GM23338 (cell line): ENCODE data around the gene GAD1. TPM values are rescaled to one million over a fixed set of nuclear protein-coding genes. Genes with fewer than 3 reads are reported as not detected.

Experiments
- ATAC-seq: fragments of 200-7000 bp; cut with Tn5 transposase; 3 replicates; pipeline ENCODE4 v1.9.1; 2020
- DNase-seq: peaks from one replicate; pipeline ENCODE4 v3.0.0-alpha.2; 2015; ENCODE audit warnings: low spot score
- H2AFZ ChIP-seq: fragments of 200-600 bp; sonication (generic); 2 replicates; pipeline ENCODE4 v1.8.0; 2016; ENCODE audit warnings: antibody characterized with exemption, mild to moderate bottlenecking, moderate library complexity
- H3F3A ChIP-seq: fragments of 200-600 bp; sonication (generic); replicated peaks from 2 replicates; pipeline ENCODE4 v1.8.0; 2017; ENCODE audit warnings: antibody characterized with exemption, mixed run types, low read depth
- H3K27ac ChIP-seq: fragments of 200-600 bp; sonication (generic); 2 replicates; pipeline ENCODE4 v1.6.1; 2016; ENCODE audit warnings: low read depth
- H3K27me3 ChIP-seq: fragments of 200-600 bp; sonication (generic); 2 replicates; pipeline ENCODE4 v1.8.0; 2016; ENCODE audit warnings: mild to moderate bottlenecking, mixed run types, moderate library complexity; ENCODE audit not compliant: insufficient read depth
- H3K36me3 ChIP-seq: fragments of 200-600 bp; sonication (generic); 2 replicates; pipeline ENCODE4 v1.8.0; 2016; ENCODE audit warnings: mild to moderate bottlenecking; ENCODE audit not compliant: insufficient read depth
- H3K4me1 ChIP-seq: fragments of 200-600 bp; sonication (generic); 2 replicates; pipeline ENCODE4 v1.8.0; 2016; ENCODE audit warnings: mild to moderate bottlenecking, moderate library complexity; ENCODE audit not compliant: insufficient read depth
- H3K4me2 ChIP-seq: fragments of 200-600 bp; sonication (generic); 2 replicates; pipeline ENCODE4 v1.7.1; 2017; ENCODE audit warnings: mixed run types
- H3K4me3 ChIP-seq: fragments of 200-600 bp; sonication (generic); 2 replicates; pipeline ENCODE4 v1.6.1; 2016; ENCODE audit warnings: mixed run types
- H3K79me2 ChIP-seq: fragments of 200-600 bp; sonication (generic); replicated peaks from 2 replicates; pipeline ENCODE4 v1.8.0; 2017; ENCODE audit warnings: mild to moderate bottlenecking; ENCODE audit not compliant: insufficient read depth
- H3K9me2 ChIP-seq: fragments of 200-600 bp; sonication (generic); 2 replicates; pipeline ENCODE4 v1.8.0; 2017; ENCODE audit not compliant: insufficient read depth
- H4K20me1 ChIP-seq: fragments of 200-600 bp; sonication (generic); replicated peaks from 2 replicates; pipeline ENCODE4 v1.8.0; 2017; ENCODE audit warnings: mild to moderate bottlenecking; ENCODE audit not compliant: insufficient read depth
- H3K27ac Mint-ChIP-seq: 2 replicates; pipeline ENCODE4 v1.8.0; 2020; ENCODE audit warnings: inconsistent platforms, mild to moderate bottlenecking, moderate library complexity, mixed read lengths
- H3K27me3 Mint-ChIP-seq: 3 replicates; pipeline ENCODE4 v1.8.0; 2022; ENCODE audit warnings: low read depth, mild to moderate bottlenecking, moderate library complexity, mixed read lengths, inconsistent platforms; ENCODE audit not compliant: insufficient read depth, poor library complexity
- H3K36me3 Mint-ChIP-seq: 3 replicates; pipeline ENCODE4 v1.8.0; 2021; ENCODE audit warnings: low read depth, mild to moderate bottlenecking, inconsistent platforms, moderate library complexity, mixed read lengths
- H3K4me1 Mint-ChIP-seq: 3 replicates; pipeline ENCODE4 v1.8.0; 2020; ENCODE audit warnings: mild to moderate bottlenecking, inconsistent platforms, mixed read lengths
- H3K4me3 Mint-ChIP-seq: 3 replicates; pipeline ENCODE4 v1.8.0; 2021; ENCODE audit warnings: moderate library complexity, mild to moderate bottlenecking, inconsistent platforms, mixed read lengths
- H3K9me3 Mint-ChIP-seq: 3 replicates; pipeline ENCODE4 v1.8.0; 2020; ENCODE audit warnings: moderate library complexity, mild to moderate bottlenecking, inconsistent platforms, mixed read lengths
- CREB1 ChIP-seq: fragments of 250-450 bp; sonication (Bioruptor Pico); IDR thresholded peaks from 2 replicates; pipeline ENCODE4 v1.5.0; 2020; ENCODE audit warnings: low read depth, mild to moderate bottlenecking, moderate library complexity
- CTCF ChIP-seq, 2 experiments: fragments of 200-600 bp in 1 of 2; sonication (generic) in 1 of 2; conservative IDR thresholded peaks; 2 replicates each; pipeline versions ENCODE4 v1.5.1 to v1.6.1; 2016 to 2017; ENCODE audit warnings: antibody characterized with exemption in 2 of 2, low read depth in 2 of 2, mild to moderate bottlenecking in 2 of 2, moderate library complexity in 1 of 2
- ETS1 ChIP-seq: IDR thresholded peaks from 2 replicates; pipeline ENCODE4 v1.6.1; 2016; ENCODE audit warnings: antibody characterized with exemption
- EZH2 ChIP-seq: fragments of 200-600 bp; sonication (generic); IDR thresholded peaks from one replicate; pipeline ENCODE4 v1.8.0; 2017; ENCODE audit warnings: antibody characterized with exemption, mild to moderate bottlenecking, low read depth; ENCODE audit not compliant: unreplicated experiment
- EZH2phosphoT487 ChIP-seq: fragments of 200-600 bp; sonication (generic); IDR thresholded peaks from one replicate; pipeline ENCODE4 v1.8.1; 2018; ENCODE audit warnings: antibody characterized with exemption; ENCODE audit not compliant: unreplicated experiment
- JUNB ChIP-seq: IDR thresholded peaks from one replicate; pipeline ENCODE4 v1.6.1; 2016; ENCODE audit warnings: antibody characterized with exemption; ENCODE audit not compliant: unreplicated experiment
- NANOG ChIP-seq: IDR thresholded peaks from 2 replicates; pipeline ENCODE4 v1.6.1; 2016; ENCODE audit warnings: antibody characterized with exemption, borderline replicate concordance
- POLR2AphosphoS5 ChIP-seq: IDR thresholded peaks from 2 replicates; pipeline ENCODE4 v1.6.1; 2016; ENCODE audit warnings: antibody characterized with exemption, low read depth
- REST ChIP-seq: IDR thresholded peaks from one replicate; pipeline ENCODE4 v1.6.1; 2018; ENCODE audit warnings: antibody characterized with exemption; ENCODE audit not compliant: unreplicated experiment
- STAT1 ChIP-seq: IDR thresholded peaks from one replicate; pipeline ENCODE4 v1.6.1; 2016; ENCODE audit warnings: antibody characterized with exemption; ENCODE audit not compliant: unreplicated experiment
- ZNF114 ChIP-seq: fragments of 250-450 bp; sonication (Bioruptor Pico); IDR thresholded peaks from 2 replicates; pipeline ENCODE4 v1.5.0; 2020; ENCODE audit warnings: mild to moderate bottlenecking, moderate library complexity
- ZNF331 ChIP-seq: fragments of 250-450 bp; sonication (Bioruptor Pico); IDR thresholded peaks from 2 replicates; pipeline ENCODE4 v1.5.0; 2020; ENCODE audit warnings: low read depth, mild to moderate bottlenecking, moderate library complexity
- ZNF462 ChIP-seq: fragments of 250-450 bp; sonication (Bioruptor Pico); IDR thresholded peaks from 2 replicates; pipeline ENCODE4 v1.5.0; 2020; ENCODE audit warnings: mild to moderate bottlenecking, moderate library complexity
- polyA plus RNA-seq: library from polyadenylated mRNA; unstranded; fragments of >200 nt; fragmentation: Nextera tagmentation; extraction: Ambion mirVana; gene quantifications from 2 replicates; pipeline ENCODE4 v1.2.1, GENCODE V29; 2016
- total RNA-seq: library from RNA; depleted of rRNA; stranded (reverse); fragments of >200 nt; shearing (Covaris generic); gene quantifications from 2 replicates; pipeline ENCODE4 v1.2.3, GENCODE V29; 2014

Gene GAD1
- total and polyA plus RNA-seq, 2 experiments from 2014 or later, result 0.17 to 0.34 TPM

GRCh38 chr2:170848587-170848986 lies 31.9 kb downstream of the GAD1 start:
- Mint-ChIP-seq H3K4me1 (no peaks in the 10 kb centered on the region), H3K36me3 (0 out of 3 replicates have a peak, but pooled peaks cover 3% of the 10 kb centered on the region), H3K4me3 (no peak overlapping the region), H3K9me3 (peaks cover 2% of the 10 kb centered on the region; the same call in 1 of the 3 replicates), H3K27me3 (peaks cover 7% of the 10 kb centered on the region), H3K27ac (no peak overlapping the region)
- no peak for TF ChIP-seq STAT1
- TF ChIP-seq ZNF114 (CRISPR knock-in tag), result no peak
- no peak for TF ChIP-seq CREB1 (CRISPR knock-in tag)
- no peak for TF ChIP-seq POLR2AphosphoS5
- TF ChIP-seq EZH2, result no peak
- no peak for TF ChIP-seq REST
- no peak for TF ChIP-seq ETS1
- TF ChIP-seq ZNF462 (CRISPR knock-in tag), result no peak
- no peak for TF ChIP-seq EZH2phosphoT487
- TF ChIP-seq NANOG, result no peak
- TF ChIP-seq ZNF331 (CRISPR knock-in tag), result no peak
- TF ChIP-seq CTCF (conservative IDR thresholded peaks at IDR 0.05; ENCODE audit: low read depth in 2 of 2), result no peak
- no peak for TF ChIP-seq JUNB
- H2AFZ ChIP-seq, result peak overlapping the region; percentile 74; the same call in 1 of the 2 replicates
- ATAC-seq, result no peak
- H3K27ac ChIP-seq, result no peak overlapping the region
- no peaks in the 10 kb centered on the region for H4K20me1 ChIP-seq
- no peaks in the 10 kb centered on the region for H3K27me3 ChIP-seq
- no peaks in the 10 kb centered on the region for H3K79me2 ChIP-seq
- H3K4me3 ChIP-seq, result no peak overlapping the region
- H3K4me1 ChIP-seq, result no peaks in the 10 kb centered on the region
- H3K36me3 ChIP-seq, result no peaks in the 10 kb centered on the region
- no peak for DNase-seq
- no peak overlapping the region for H3K4me2 ChIP-seq
- no peaks in the 10 kb centered on the region for H3F3A ChIP-seq
- no peaks in the 10 kb centered on the region for H3K9me2 ChIP-seq
